ENCODE measurements around the gene NBAS.

DNA sequence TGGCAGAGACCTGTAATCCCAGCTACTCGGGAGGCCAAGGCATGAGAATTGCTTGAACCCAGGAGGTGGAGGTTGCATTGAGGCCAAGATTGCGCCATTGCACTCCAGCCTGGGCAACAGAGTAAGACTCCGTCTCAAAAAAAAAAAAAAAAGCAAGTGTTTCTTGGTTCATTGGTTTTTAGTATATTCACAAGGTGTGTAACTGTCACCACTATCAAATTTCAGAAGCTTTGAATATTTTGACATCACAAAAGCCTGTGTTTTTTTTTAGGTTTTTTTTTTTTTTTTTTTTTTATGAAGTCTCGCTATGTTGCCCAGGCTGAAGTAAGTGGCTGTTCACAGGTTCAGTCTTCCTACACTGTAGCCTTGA, 47.2 kb upstream of the NBAS start:
- TF ChIP-seq, protein P1, sequence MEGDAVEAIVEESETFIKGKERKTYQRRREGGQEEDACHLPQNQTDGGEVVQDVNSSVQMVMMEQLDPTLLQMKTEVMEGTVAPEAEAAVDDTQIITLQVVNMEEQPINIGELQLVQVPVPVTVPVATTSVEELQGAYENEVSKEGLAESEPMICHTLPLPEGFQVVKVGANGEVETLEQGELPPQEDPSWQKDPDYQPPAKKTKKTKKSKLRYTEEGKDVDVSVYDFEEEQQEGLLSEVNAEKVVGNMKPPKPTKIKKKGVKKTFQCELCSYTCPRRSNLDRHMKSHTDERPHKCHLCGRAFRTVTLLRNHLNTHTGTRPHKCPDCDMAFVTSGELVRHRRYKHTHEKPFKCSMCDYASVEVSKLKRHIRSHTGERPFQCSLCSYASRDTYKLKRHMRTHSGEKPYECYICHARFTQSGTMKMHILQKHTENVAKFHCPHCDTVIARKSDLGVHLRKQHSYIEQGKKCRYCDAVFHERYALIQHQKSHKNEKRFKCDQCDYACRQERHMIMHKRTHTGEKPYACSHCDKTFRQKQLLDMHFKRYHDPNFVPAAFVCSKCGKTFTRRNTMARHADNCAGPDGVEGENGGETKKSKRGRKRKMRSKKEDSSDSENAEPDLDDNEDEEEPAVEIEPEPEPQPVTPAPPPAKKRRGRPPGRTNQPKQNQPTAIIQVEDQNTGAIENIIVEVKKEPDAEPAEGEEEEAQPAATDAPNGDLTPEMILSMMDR (IDR thresholded peaks at IDR 0.05), result no peak
- TF ChIP-seq POLR2AphosphoS5 (IDR thresholded peaks at IDR 0.05; ENCODE audit: low read depth, low read length), result no peak
- TF ChIP-seq, protein P2, sequence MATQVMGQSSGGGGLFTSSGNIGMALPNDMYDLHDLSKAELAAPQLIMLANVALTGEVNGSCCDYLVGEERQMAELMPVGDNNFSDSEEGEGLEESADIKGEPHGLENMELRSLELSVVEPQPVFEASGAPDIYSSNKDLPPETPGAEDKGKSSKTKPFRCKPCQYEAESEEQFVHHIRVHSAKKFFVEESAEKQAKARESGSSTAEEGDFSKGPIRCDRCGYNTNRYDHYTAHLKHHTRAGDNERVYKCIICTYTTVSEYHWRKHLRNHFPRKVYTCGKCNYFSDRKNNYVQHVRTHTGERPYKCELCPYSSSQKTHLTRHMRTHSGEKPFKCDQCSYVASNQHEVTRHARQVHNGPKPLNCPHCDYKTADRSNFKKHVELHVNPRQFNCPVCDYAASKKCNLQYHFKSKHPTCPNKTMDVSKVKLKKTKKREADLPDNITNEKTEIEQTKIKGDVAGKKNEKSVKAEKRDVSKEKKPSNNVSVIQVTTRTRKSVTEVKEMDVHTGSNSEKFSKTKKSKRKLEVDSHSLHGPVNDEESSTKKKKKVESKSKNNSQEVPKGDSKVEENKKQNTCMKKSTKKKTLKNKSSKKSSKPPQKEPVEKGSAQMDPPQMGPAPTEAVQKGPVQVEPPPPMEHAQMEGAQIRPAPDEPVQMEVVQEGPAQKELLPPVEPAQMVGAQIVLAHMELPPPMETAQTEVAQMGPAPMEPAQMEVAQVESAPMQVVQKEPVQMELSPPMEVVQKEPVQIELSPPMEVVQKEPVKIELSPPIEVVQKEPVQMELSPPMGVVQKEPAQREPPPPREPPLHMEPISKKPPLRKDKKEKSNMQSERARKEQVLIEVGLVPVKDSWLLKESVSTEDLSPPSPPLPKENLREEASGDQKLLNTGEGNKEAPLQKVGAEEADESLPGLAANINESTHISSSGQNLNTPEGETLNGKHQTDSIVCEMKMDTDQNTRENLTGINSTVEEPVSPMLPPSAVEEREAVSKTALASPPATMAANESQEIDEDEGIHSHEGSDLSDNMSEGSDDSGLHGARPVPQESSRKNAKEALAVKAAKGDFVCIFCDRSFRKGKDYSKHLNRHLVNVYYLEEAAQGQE (IDR thresholded peaks at IDR 0.05; ENCODE audit: insufficient read depth in 1 of 2, low read depth in 2 of 2, low read length in 1 of 2), result no peak
- TF ChIP-seq SIN3A (IDR thresholded peaks at IDR 0.05; ENCODE audit: borderline replicate concordance, insufficient read depth, low read depth, low read length), result no peak
- no peak for TF ChIP-seq TCF7L2 (IDR thresholded peaks at IDR 0.05; ENCODE audit: low read depth, low read length)

Measured in Panc1 (cell line).